ENCODE results near the gene NRP2.

DNA sequence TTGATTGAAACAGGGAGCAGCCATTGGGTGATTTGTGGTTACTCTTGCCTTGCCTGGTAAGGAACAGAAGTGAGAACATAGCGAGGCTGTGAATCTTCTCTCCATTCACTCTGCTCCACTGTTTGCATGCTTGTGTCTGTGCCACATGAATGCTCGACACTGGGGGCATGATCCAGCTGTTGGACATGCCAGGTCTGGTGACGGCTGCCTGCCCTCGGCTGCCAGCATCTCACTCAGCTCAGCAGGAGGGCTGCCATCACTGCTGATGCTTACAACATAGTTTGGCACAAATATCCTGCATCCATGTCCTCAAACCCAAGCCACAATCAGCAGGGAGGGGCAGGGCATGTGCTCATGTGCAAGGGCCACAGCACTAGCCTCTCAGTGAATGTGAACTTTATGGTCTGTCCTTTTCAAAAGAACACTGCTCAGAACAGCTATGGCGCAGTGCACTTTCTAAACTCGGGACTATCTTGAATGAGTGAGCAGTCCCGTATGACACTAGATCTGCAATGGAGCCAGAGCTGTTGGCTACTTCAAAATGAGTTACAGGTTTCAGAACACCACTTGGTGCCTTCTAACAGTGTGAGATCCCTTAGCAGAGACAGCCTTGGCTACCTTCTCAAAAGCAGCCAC, 126.3 kb downstream of the NRP2 start:
- TF ChIP-seq, protein P1, sequence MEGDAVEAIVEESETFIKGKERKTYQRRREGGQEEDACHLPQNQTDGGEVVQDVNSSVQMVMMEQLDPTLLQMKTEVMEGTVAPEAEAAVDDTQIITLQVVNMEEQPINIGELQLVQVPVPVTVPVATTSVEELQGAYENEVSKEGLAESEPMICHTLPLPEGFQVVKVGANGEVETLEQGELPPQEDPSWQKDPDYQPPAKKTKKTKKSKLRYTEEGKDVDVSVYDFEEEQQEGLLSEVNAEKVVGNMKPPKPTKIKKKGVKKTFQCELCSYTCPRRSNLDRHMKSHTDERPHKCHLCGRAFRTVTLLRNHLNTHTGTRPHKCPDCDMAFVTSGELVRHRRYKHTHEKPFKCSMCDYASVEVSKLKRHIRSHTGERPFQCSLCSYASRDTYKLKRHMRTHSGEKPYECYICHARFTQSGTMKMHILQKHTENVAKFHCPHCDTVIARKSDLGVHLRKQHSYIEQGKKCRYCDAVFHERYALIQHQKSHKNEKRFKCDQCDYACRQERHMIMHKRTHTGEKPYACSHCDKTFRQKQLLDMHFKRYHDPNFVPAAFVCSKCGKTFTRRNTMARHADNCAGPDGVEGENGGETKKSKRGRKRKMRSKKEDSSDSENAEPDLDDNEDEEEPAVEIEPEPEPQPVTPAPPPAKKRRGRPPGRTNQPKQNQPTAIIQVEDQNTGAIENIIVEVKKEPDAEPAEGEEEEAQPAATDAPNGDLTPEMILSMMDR (IDR thresholded peaks at IDR 0.05 in 4 of 5, conservative IDR thresholded peaks at IDR 0.05 in 1 of 5) = no peak
- TF ChIP-seq POLR2A (IDR thresholded peaks at IDR 0.05) = no peak

Data from gastrocnemius medialis (tissue), 4 donors.